GM18870 (cell line): ENCODE results near the gene PTPRU.

Experiments
- ATAC-seq: cut with Tn5 transposase; IDR thresholded peaks from one replicate; pipeline ENCODE4 v1.9.1; 2021; ENCODE audit warnings: moderate library complexity; ENCODE audit not compliant: unreplicated experiment

Gene PTPRU

GRCh38 chr1:29259802-29260441 lies 23.6 kb downstream of the PTPRU start:
- no peak for ATAC-seq

- no peak for ATAC-seq
Observed at GRCh38 chr1:29260531-29260930, 24.2 kb downstream of the PTPRU start.

- no peak for ATAC-seq
Observed at GRCh38 chr1:29264773-29265389, 28.6 kb downstream of the PTPRU start.

- ATAC-seq = no peak
Observed at GRCh38 chr1:29266912-29267311, 30.6 kb downstream of the PTPRU start.

- ATAC-seq = no peak
Observed at GRCh38 chr1:29267321-29268070, 31.2 kb downstream of the PTPRU start.

- no peak for ATAC-seq
Observed at GRCh38 chr1:29269382-29269781, 33.1 kb downstream of the PTPRU start.

- ATAC-seq = no peak
Observed at GRCh38 chr1:29270929-29271521, 34.7 kb downstream of the PTPRU start.

- ATAC-seq = no peak
Observed at GRCh38 chr1:29271724-29272123, 35.4 kb downstream of the PTPRU start.

GRCh38 chr1:29272147-29272907 lies 36.0 kb downstream of the PTPRU start:
- no peak for ATAC-seq

GRCh38 chr1:29275435-29275834 lies 39.1 kb downstream of the PTPRU start:
- no peak for ATAC-seq

- ATAC-seq = no peak
Observed at GRCh38 chr1:29278124-29278523, 41.8 kb downstream of the PTPRU start.

- no peak for ATAC-seq
Observed at GRCh38 chr1:29279406-29279805, 43.1 kb downstream of the PTPRU start.

GRCh38 chr1:29279951-29280391 lies 43.6 kb downstream of the PTPRU start:
- no peak for ATAC-seq

GRCh38 chr1:29280409-29281131 lies 44.2 kb downstream of the PTPRU start:
- ATAC-seq = no peak

GRCh38 chr1:29281571-29281970 lies 45.2 kb downstream of the PTPRU start:
- ATAC-seq = no peak

- ATAC-seq = no peak
Observed at GRCh38 chr1:29282135-29282923, 46.0 kb downstream of the PTPRU start.

- ATAC-seq = no peak
Observed at GRCh38 chr1:29282924-29283803, 46.8 kb downstream of the PTPRU start.

GRCh38 chr1:29283804-29284195 lies 47.5 kb downstream of the PTPRU start:
- no peak for ATAC-seq
